ENCODE results near the gene CCND1.

- TF ChIP-seq CTCF (IDR thresholded peaks at IDR 0.05) (no peak), POLR2A (IDR thresholded peaks at IDR 0.05; ENCODE audit: low read depth) (no peak), POLR2AphosphoS5 (IDR thresholded peaks at IDR 0.05) (no peak), EP300 (IDR thresholded peaks at IDR 0.05) (no peak)
Measured at GRCh38 chr11:69647390-69647748, 6.4 kb downstream of the CCND1 start.
